B cell (primary cell): ENCODE data around the gene DPYD. TPM values are rescaled to one million over a fixed set of nuclear protein-coding genes. Genes with fewer than 3 reads are reported as not detected.

ENCODE experiments used
- ATAC-seq: fragments of 200-7000 bp; cut with Tn5 transposase; one replicate; pipeline ENCODE4 v1.10.0; 2021; ENCODE audit warnings: low read depth, mild to moderate bottlenecking, moderate number of reproducible peaks, moderate library complexity
- CTCF ChIA-PET: fragments of 350-600 bp; sonication (Branson Sonifier 250); formaldehyde crosslinking; loops from one replicate; lab custom pipeline; 2021; ENCODE audit warnings: antibody characterized with exemption, inconsistent platforms; lab: Charles Lee
- POLR2A ChIA-PET: fragments of 350-600 bp; sonication (Branson Sonifier 250); formaldehyde crosslinking; loops from one replicate; lab custom pipeline; 2021; ENCODE audit warnings: antibody characterized with exemption; lab: Charles Lee
- DNase-seq: peaks from one replicate; pipeline ENCODE4 v3.0.0; 2013
- H2AFZ ChIP-seq: 2 replicates; pipeline ENCODE4 v1.6.1; 2012; ENCODE audit warnings: mild to moderate bottlenecking, low read depth, low read length; ENCODE audit not compliant: insufficient read depth, poor library complexity, severe bottlenecking
- H3K27ac ChIP-seq, 2 donors: 1 replicate in 1 of 2; 2 replicates in 1 of 2; pipeline ENCODE4 v1.5.1; 2012 to 2013; ENCODE audit warnings: low read length in 2 of 2, mild to moderate bottlenecking in 2 of 2, moderate library complexity in 1 of 2
- H3K27me3 ChIP-seq, 4 experiments: fragments of 200-600 bp in 1 of 4; sonication (generic) in 1 of 4; replicated peaks in 1 of 4; 1 replicate in 2 of 4; 2 replicates in 2 of 4; pipeline versions ENCODE4 v1.6.1 to v1.7.0; 2013 to 2016; ENCODE audit warnings: low read length in 3 of 4, mild to moderate bottlenecking in 2 of 4, mixed read lengths in 1 of 4, moderate library complexity in 1 of 4; ENCODE audit not compliant: insufficient read depth in 4 of 4, control insufficient read depth in 3 of 4; ENCODE audit errors: control extremely low read depth in 1 of 4
- H3K36me3 ChIP-seq, 2 experiments: replicated peaks in 1 of 2; 1 replicate in 1 of 2; 2 replicates in 1 of 2; pipeline versions ENCODE4 v1.6.1 to v1.7.1; 2013; ENCODE audit warnings: low read length in 1 of 2; ENCODE audit not compliant: insufficient read depth in 2 of 2, control insufficient read depth in 1 of 2; ENCODE audit errors: control extremely low read depth in 1 of 2, extremely low read depth in 1 of 2
- H3K4me1 ChIP-seq, 2 donors: fragments of 200-600 bp in 1 of 2; sonication (generic) in 1 of 2; 1 replicate in 1 of 2; 2 replicates in 1 of 2; pipeline versions ENCODE4 v1.5.1 to v1.6.1; 2013 to 2017; ENCODE audit warnings: low read length in 2 of 2; ENCODE audit not compliant: control insufficient read depth in 2 of 2, insufficient read depth in 2 of 2
- H3K4me2 ChIP-seq: replicated peaks from 2 replicates; pipeline ENCODE3; 2012; ENCODE audit warnings: mild to moderate bottlenecking, low read depth, low read length; ENCODE audit not compliant: poor library complexity, severe bottlenecking
- H3K4me3 ChIP-seq, 5 experiments: fragments of 200-600 bp in 1 of 5; sonication (generic) in 1 of 5; 1 replicate in 3 of 5; 2 replicates in 2 of 5; pipeline versions ENCODE4 v1.5.1 to v1.7.0; 2011 to 2016; ENCODE audit warnings: low read length in 4 of 5, mild to moderate bottlenecking in 4 of 5, low read depth in 2 of 5, control low read depth in 1 of 5, moderate library complexity in 1 of 5; ENCODE audit not compliant: insufficient read depth in 1 of 5; ENCODE audit errors: control extremely low read depth in 1 of 5, extremely low read depth in 1 of 5
- H3K79me2 ChIP-seq: fragments of 200-600 bp; sonication (generic); one replicate; pipeline ENCODE4 v1.6.0; 2016; ENCODE audit warnings: low read length; ENCODE audit not compliant: control insufficient read depth, insufficient read depth
- H3K9ac ChIP-seq: fragments of 200-600 bp; sonication (generic); 2 replicates; pipeline ENCODE4 v1.6.1; 2017; ENCODE audit warnings: mild to moderate bottlenecking, low read length, moderate library complexity
- H3K9me3 ChIP-seq, 3 donors: one replicate each; pipeline versions ENCODE4 v1.6.1 to v1.7.1; 2013; ENCODE audit warnings: low read length in 2 of 3; ENCODE audit not compliant: control insufficient read depth in 2 of 3, insufficient read depth in 1 of 3; ENCODE audit errors: control extremely low read depth in 1 of 3
- H4K20me1 ChIP-seq: 2 replicates; pipeline ENCODE4 v1.6.0; 2012; ENCODE audit warnings: mild to moderate bottlenecking, low read length; ENCODE audit not compliant: insufficient read depth, control insufficient read depth, poor library complexity, severe bottlenecking
- H3K27ac Mint-ChIP-seq: one replicate; pipeline ENCODE4 v1.8.0; 2021; ENCODE audit warnings: mixed read lengths
- H3K27me3 Mint-ChIP-seq: one replicate; pipeline ENCODE4 v1.8.0; 2021; ENCODE audit warnings: mixed read lengths
- H3K4me1 Mint-ChIP-seq: one replicate; pipeline ENCODE4 v1.8.0; 2021; ENCODE audit warnings: mixed read lengths
- H3K4me3 Mint-ChIP-seq: one replicate; pipeline ENCODE4 v1.8.0; 2021; ENCODE audit warnings: mixed read lengths
- H3K9me3 Mint-ChIP-seq: one replicate; pipeline ENCODE4 v1.8.0; 2022; ENCODE audit warnings: mixed read lengths; ENCODE audit not compliant: insufficient read depth
- CTCF ChIP-seq: fragments of 200-600 bp; IDR thresholded peaks from one replicate; pipeline ENCODE4 v1.8.0; 2022; ENCODE audit warnings: antibody characterized with exemption, mild to moderate bottlenecking
- EZH2 ChIP-seq: IDR thresholded peaks from 2 replicates; pipeline ENCODE4 v1.6.1; 2012; ENCODE audit warnings: borderline replicate concordance, low read depth, mild to moderate bottlenecking, moderate library complexity, low read length; ENCODE audit not compliant: insufficient read depth, poor library complexity, severe bottlenecking
- WGBS: methylation state at CpG from one replicate; pipeline ENCODE4 v1.1.5; 2013; ENCODE audit warnings: missing lambda C conversion rate; ENCODE audit not compliant: insufficient coverage; 5-methylcytosine and 5-hydroxymethylcytosine counted together
- intact Hi-C: fragments of 100-400 bp; cut with micrococcal nuclease; formaldehyde crosslinking; loops from one replicate; pipeline ENCODE4 v1.10.0; 2022
- polyA plus RNA-seq: library from polyadenylated mRNA; depleted of rRNA; stranded (reverse); fragments of >200 nt; gene quantifications from 2 replicates; pipeline ENCODE4 v1.2.3, GENCODE V29; 2012
- total RNA-seq, 2 donors: library from RNA; stranded (reverse); fragments of 120-200 nt in 1 of 2; gene quantifications; 1 replicate in 1 of 2; 2 replicates in 1 of 2; pipeline versions ENCODE4 v1.2.3 to v1.2.4, GENCODE V29; 2013 to 2022

The DPYD gene
- total and polyA plus RNA-seq, 2 donors (not counting 1 experiment from before 2014, with no cell fraction given), result 4.2 to 19.0 TPM

- Mint-ChIP-seq H3K27me3 (no peaks in the 10 kb centered on the region), H3K9me3 (no peaks in the 10 kb centered on the region), H3K4me1 (no peaks in the 10 kb centered on the region), H3K27ac (no peak overlapping the region), H3K4me3 (no peak overlapping the region)
- POLR2A ChIA-PET, result no interaction called here
- Histone ChIP-seq H3K4me2 (no peak overlapping the region), H3K27ac (no peak overlapping the region), H3K9me3 (no peaks in the 10 kb centered on the region), H3K9ac (no peak overlapping the region), H3K79me2 (no peaks in the 10 kb centered on the region), H3K36me3 (no peaks in the 10 kb centered on the region), H2AFZ (no peak overlapping the region), H3K27me3 (no peaks in the 10 kb centered on the region), H4K20me1 (no peaks in the 10 kb centered on the region), H3K4me1 (no peaks in the 10 kb centered on the region), H3K4me3 (no peak overlapping the region)
- WGBS, result no CpG with 5 or more reads among the region's 3 CpGs
- no peak for ATAC-seq
- intact Hi-C loops, result no loop called here
- TF ChIP-seq CTCF (no peak), EZH2 (no peak)
- DNase-seq, result no peak
- CTCF ChIA-PET, result no interaction called here
Measured at GRCh38 chr1:97348599-97349265, 572.1 kb downstream of the DPYD start.

GRCh38 chr1:97340951-97341350 is 579.9 kb downstream of the DPYD start:
- Histone ChIP-seq H4K20me1 (no peaks in the 10 kb centered on the region), H3K4me2 (no peak overlapping the region), H3K4me1 (no peaks in the 10 kb centered on the region), H3K36me3 (no peaks in the 10 kb centered on the region), H3K4me3 (no peak overlapping the region), H3K79me2 (no peaks in the 10 kb centered on the region), H3K27me3 (no peaks in the 10 kb centered on the region), H3K9ac (no peak overlapping the region), H3K27ac (no peak overlapping the region), H3K9me3 (no peaks in the 10 kb centered on the region), H2AFZ (no peak overlapping the region)
- ATAC-seq (no peak), DNase-seq (no peak)
- no peak for TF ChIP-seq CTCF
- no peak for TF ChIP-seq EZH2
- intact Hi-C loops, result no loop called here
- WGBS, result no CpG with 5 or more reads among the region's 1 CpG
- Mint-ChIP-seq H3K4me1 (no peaks in the 10 kb centered on the region), H3K9me3 (no peaks in the 10 kb centered on the region), H3K4me3 (no peak overlapping the region), H3K27me3 (no peaks in the 10 kb centered on the region), H3K27ac (no peak overlapping the region)
- CTCF ChIA-PET, result no interaction called here
- POLR2A ChIA-PET, result no interaction called here
